Uterus (tissue), 2 donors: ENCODE measurements around the gene TMEM150A.

Source experiments
- CTCF ChIP-seq, 4 experiments: fragments of 200-600 bp in 2 of 4; fragments of 450-650 bp in 2 of 4; sonication (generic) in 2 of 4; IDR thresholded peaks; one replicate each; pipeline ENCODE4 v1.5.1; 2016 to 2019; ENCODE audit warnings: antibody characterized with exemption in 4 of 4, mild to moderate bottlenecking in 2 of 4, moderate library complexity in 1 of 4
- POLR2A ChIP-seq, 2 donors: fragments of 450-650 bp; IDR thresholded peaks; one replicate each; pipeline ENCODE4 v1.6.1; 2016; ENCODE audit warnings: antibody characterized with exemption in 2 of 2, mild to moderate bottlenecking in 1 of 2, moderate library complexity in 1 of 2

- TF ChIP-seq CTCF (IDR thresholded peaks at IDR 0.05) (peak; percentile 8 to 68 (median 55)), POLR2A (IDR thresholded peaks at IDR 0.05) (peak; percentile 89 to 91)
Measured at GRCh38 chr2:85602476-85603234, at the start of gene TMEM150A.
